GM19467 (cell line): ENCODE data around the gene RPL3.

Experiments
- ATAC-seq: cut with Tn5 transposase; IDR thresholded peaks from one replicate; pipeline ENCODE4 v1.9.1; 2021; ENCODE audit warnings: mild to moderate bottlenecking, moderate library complexity; ENCODE audit not compliant: unreplicated experiment

The RPL3 gene

GRCh38 chr22:39317775-39318506 is 1.5 kb downstream of the RPL3 start:
- ATAC-seq: no peak

- ATAC-seq: no peak
These were observed 2.2 kb downstream of the RPL3 start for GRCh38 chr22:39317084-39317774.

- ATAC-seq: no peak
These were observed 2.9 kb downstream of the RPL3 start for GRCh38 chr22:39316440-39317083.

DNA sequence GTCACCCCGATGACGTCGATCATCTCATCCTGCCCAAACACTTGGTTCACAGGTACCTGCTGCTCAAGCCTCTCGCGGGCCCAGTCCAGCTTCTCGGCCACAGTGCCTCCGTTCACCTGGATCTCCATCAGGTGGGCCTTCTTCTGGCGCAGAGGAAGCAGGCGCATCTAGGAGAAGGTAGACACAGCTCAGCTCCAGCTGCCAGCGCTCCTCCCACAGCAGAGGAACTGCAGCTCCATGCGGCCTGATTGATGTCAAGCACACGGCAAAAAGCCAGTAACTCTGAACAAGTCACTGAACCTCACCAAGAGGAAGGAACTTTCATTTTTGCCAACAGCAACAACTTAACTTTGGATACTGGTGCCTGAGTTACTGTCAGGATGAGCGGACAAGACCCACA is 4.0 kb downstream of the RPL3 start:
- no peak for ATAC-seq

GRCh38 chr22:39314251-39314971 is 5.0 kb downstream of the RPL3 start:
- ATAC-seq: no peak

DNA sequence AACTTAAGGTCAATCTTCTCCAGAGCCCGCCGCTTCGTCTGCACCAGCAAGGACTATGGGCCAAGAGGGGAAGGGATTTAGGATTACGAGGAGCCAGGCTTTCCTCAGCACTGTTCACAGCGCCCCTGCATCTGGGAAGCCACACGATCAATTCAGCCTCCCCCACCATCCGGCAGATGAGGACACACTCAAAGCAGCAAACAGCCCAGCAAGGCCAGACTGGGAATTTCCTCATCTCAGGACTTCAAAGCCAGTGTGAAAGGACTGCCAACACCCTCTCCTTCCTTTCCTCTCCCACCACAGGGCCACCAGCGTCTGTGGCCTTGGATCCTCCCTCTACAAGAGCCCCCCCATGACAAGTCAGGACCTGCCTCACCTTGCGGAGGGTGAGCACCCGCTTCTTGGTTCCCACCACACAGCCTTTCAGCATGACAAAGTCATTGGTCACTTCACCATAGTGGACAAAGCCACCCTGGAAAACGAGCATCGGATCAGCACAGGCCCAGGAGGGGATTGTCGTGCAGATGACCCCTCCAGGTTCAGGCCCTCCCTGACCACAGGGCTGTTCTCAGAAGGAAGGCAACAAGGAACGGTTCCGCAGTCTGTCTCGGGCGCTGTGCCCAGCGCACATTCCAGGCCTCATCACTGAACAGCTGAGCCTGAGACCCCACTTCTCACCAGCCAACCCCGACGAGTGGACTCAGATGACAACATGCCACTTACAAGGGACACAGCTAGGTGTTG is 6.0 kb downstream of the RPL3 start:
- no peak for ATAC-seq

- ATAC-seq: no peak
These were observed 7.0 kb downstream of the RPL3 start for GRCh38 chr22:39312410-39312809.

DNA sequence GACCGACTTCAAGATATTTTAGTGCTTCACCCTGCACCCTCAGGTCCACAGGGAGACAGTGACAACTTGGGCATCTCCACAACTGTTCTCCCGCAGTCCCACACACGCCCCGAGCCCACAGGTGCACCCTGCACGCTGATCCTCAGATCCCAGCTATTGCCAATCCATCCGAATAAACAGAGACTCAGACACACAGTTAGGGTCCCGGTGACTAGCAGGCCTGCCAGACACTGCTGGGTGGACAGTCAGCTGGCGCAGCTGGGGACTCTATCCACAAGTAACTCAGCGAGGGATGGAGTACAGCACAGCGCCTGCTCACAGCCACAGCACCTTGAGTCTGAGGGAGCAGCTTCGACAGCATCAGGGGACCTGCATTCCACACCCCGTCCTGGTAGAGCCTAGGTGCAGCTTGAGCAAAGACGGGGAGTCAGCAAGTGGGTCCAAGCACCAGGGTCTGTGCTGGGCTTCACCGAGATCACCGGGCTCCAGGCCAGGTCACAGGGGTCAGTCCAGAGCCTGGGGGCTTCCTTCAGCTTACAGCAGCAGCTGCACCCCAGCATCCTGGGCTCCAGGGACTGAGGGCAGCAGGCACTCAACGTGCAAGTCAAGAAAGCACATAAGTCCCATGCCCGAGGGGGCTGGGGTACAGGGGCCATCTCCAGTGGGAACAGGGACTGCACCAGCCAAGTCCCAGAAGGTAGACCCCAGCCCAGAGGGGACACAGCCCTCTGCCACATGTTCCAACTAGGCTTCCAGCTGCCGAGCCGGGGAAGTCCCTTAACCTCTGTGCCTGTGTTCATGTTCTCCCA is 7.6 kb downstream of the RPL3 start:
- ATAC-seq: no peak

DNA sequence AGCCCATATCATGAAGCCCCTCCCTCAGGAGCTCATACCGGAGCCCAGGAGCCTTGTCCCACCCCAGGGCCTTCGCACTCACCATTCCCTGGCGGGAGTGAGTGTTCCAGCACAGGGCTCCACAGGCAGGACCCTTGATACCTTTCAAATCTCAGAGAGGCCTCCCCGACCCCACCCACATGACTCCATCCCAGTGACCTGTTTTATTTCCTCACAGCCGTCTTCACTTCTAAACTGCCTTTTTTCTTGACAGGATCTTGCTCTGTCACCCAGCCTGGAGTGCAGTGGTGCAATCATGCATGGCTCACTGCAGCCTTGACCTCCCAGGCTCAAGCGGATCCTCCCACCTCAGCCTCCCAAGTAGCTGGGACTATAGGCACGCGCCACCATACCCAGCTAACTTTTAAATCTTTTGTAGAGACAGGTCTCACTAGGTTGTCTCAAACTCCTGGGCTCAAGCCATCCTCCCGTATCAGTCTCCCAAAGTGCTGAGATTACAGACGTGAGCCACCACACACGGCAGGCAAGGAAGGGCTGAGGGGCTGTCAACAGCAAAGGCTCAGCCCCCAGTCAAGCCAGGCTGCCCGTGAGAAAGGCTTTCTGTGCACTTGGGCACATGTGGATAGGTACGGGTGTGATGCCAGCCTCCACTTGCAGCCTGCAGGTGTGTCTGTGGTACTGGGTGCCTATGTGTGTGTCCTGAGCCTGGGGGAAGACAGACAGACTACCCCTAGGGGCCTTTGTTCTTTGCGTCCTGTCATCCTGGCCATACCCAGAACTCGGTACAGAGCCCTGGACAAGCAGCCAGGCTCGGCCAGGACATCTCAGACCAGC is 9.3 kb downstream of the RPL3 start:
- no peak for ATAC-seq

DNA sequence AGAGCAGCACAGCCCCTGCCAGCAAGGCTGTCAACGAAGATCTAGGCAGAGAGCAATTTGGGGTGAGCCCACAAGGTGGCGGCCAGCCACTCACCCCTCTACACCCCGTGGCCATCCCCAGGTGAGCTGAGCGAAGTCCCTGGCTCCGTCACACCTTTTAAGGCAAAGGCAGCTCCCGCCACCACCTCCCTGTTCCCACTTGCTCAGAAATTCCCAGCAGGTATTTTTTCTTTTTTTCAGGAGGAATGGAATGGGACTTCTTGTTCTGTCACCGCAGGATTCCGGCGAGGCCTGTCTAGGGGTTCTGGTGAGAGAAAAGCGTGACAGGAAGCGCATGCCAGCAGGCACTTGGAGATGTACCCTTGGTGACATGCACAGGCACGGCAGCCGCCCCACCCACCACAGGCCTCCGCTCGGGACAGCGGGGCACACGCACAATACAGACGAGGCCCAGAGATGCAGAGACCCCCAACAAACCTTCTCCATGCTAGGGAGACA is 10.0 kb downstream of the RPL3 start:
- no peak for ATAC-seq

DNA sequence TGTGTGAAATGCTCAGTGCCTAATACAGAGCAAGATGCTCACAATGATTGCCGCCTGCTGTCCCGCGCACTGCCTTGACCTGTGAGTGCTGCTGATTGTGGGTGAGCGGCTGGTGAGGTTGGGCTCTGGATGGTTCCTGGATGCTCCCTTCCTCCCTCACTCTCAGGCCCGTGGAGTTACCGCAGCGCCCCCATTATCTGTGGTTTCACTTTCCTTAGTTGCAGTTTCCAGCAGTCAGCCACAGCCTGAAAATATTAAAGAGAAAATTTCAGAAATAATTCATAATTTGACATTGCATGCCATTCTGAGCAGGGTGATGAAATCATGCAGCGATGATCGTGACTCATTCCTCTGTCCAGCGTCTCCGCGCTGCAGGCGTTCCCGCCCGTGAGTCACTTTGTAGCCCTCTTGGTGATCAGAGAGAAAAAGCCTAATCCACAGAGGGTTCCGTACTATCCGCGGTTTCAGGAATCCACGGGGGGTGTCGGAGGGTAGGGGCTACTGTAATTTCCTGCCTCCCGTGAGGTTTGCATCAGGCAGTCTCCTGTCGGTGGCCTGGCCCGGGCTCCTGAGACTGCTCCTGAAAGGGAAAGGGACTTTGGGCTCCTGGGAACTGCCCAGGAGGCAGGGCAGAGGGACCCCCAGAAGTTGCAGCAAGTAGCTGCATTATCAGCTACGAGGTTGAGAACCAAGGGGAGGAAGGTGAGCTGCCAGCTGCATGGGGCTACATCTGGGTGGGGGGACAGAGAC is 10.6 kb downstream of the RPL3 start:
- no peak for ATAC-seq

GRCh38 chr22:39306456-39307361 is 12.7 kb downstream of the RPL3 start:
- no peak for ATAC-seq

DNA sequence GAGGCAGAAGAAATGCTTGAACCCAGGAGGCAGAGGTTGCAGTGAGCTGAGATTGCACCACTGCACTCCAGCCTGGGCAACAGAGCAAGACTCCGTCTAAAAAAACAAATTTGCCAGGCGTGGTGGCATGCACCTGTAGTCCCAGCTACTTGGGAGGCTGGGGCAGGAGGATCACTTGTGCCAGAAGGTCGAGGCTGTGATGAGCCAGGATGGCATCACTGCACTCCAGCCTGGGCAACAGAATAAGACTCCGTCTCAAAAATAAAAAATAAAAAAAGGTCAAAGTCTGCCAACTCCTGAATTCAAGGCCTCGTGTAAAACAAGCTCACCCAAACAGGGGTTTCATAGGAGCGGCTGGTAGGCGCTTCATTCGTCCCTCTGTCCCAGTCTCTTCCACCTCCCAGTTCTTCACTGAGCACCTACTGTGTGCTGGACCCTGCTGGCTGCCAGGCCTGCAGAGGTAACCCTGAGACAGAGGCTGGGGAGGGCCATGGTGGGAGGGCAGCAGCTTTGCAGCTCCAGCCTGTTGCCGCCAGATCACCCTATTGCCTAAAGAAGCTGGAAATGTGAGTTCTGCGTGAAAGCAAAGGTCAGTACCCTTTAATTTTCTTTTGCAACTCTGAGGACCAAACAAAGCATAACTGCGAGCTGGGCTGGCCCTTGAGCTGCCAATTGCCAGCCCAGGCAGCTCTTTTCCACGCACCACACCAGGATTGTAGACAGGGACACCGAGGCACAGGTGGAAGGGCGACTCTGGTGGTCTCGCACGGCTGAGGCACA is 15.3 kb downstream of the RPL3 start:
- no peak for ATAC-seq

DNA sequence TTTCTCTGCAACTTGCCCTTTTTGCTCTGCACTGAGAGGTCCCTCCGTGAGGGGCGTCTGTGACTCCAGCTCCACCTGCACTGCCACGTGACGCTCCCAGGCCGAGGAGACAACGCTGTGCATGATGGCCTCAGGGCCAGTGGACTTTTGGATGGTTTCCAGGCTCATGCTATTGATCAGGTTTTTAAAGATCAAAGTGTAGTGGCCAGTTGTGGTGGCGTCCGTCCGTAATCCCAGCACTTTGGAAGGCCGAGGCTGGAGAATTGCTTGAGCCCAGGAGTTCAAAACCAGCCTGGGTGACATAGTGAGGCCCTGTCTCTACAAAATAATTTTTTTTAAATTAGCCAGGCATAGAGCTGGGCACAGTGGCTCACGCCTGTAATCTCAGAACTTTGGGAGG is 16.1 kb downstream of the RPL3 start:
- no peak for ATAC-seq

- ATAC-seq: no peak
These were observed 16.9 kb downstream of the RPL3 start for GRCh38 chr22:39302431-39302960.

- no peak for ATAC-seq
These were observed 17.5 kb downstream of the RPL3 start for GRCh38 chr22:39301926-39302325.
